GM06990 (cell line): ENCODE results near the gene RECK.
A peak's percentile ranks its signal among the peaks of the same experiment; 100 is the strongest.

Experiments used
- DNase-seq: peaks from one replicate; pipeline ENCODE4 v3.0.0-alpha.2; 2011; ENCODE audit not compliant: insufficient read length; ENCODE audit errors: extremely low read depth
- H3K27me3 ChIP-seq: replicated peaks from 2 replicates; pipeline ENCODE4 v1.6.0; 2011; ENCODE audit warnings: low read length; ENCODE audit not compliant: control insufficient read depth, insufficient read depth
- H3K36me3 ChIP-seq: 2 replicates; pipeline ENCODE4 v1.5.1; 2011; ENCODE audit warnings: low read length; ENCODE audit not compliant: control insufficient read depth, insufficient read depth
- H3K4me3 ChIP-seq: replicated peaks from 2 replicates; pipeline ENCODE4 v1.5.1; 2011; ENCODE audit warnings: low read depth, mild to moderate bottlenecking, control low read depth, low read length
- TF ChIP-seq, protein P1 (sequence below): IDR thresholded peaks from 2 replicates; pipeline ENCODE4 v1.5.1; 2011; ENCODE audit warnings: low read length, control low read depth, mild to moderate bottlenecking, inconsistent platforms; ENCODE audit not compliant: insufficient read depth, poor library complexity, severe bottlenecking

Gene RECK

GRCh38 chr9:36092014-36092413 is 55.3 kb downstream of the RECK start:
- Histone ChIP-seq H3K4me3 (no peak overlapping the region), H3K27me3 (no peaks in the 10 kb centered on the region), H3K36me3 (no peaks in the 10 kb centered on the region)
- TF ChIP-seq, protein P1, sequence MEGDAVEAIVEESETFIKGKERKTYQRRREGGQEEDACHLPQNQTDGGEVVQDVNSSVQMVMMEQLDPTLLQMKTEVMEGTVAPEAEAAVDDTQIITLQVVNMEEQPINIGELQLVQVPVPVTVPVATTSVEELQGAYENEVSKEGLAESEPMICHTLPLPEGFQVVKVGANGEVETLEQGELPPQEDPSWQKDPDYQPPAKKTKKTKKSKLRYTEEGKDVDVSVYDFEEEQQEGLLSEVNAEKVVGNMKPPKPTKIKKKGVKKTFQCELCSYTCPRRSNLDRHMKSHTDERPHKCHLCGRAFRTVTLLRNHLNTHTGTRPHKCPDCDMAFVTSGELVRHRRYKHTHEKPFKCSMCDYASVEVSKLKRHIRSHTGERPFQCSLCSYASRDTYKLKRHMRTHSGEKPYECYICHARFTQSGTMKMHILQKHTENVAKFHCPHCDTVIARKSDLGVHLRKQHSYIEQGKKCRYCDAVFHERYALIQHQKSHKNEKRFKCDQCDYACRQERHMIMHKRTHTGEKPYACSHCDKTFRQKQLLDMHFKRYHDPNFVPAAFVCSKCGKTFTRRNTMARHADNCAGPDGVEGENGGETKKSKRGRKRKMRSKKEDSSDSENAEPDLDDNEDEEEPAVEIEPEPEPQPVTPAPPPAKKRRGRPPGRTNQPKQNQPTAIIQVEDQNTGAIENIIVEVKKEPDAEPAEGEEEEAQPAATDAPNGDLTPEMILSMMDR: no peak
- DNase-seq: no peak

GRCh38 chr9:36092509-36093215 is 55.9 kb downstream of the RECK start:
- Histone ChIP-seq H3K27me3 (no peaks in the 10 kb centered on the region), H3K36me3 (no peaks in the 10 kb centered on the region), H3K4me3 (no peak overlapping the region)
- TF ChIP-seq, protein P1: no peak
- DNase-seq: peak; percentile 59

- Histone ChIP-seq H3K4me3 (no peak overlapping the region), H3K27me3 (no peaks in the 10 kb centered on the region), H3K36me3 (no peaks in the 10 kb centered on the region)
- DNase-seq: no peak
- TF ChIP-seq, protein P1: no peak
Measured at GRCh38 chr9:36093384-36093783, 56.7 kb downstream of the RECK start.

- no peak for DNase-seq
- H3K4me3 ChIP-seq: no peak overlapping the region
- TF ChIP-seq, protein P1: no peak
- no peaks in the 10 kb centered on the region for H3K36me3 ChIP-seq
- no peaks in the 10 kb centered on the region for H3K27me3 ChIP-seq
Measured at GRCh38 chr9:36099718-36100117, 63.0 kb downstream of the RECK start.

- TF ChIP-seq, protein P1: no peak
- H3K4me3 ChIP-seq: no peak overlapping the region
- DNase-seq: no peak
- no peaks in the 10 kb centered on the region for H3K27me3 ChIP-seq
- no peaks in the 10 kb centered on the region for H3K36me3 ChIP-seq
Measured at GRCh38 chr9:36100532-36100931, 63.8 kb downstream of the RECK start.
